ENCODE results near the gene MBD3.

Gene MBD3

GRCh38 chr19:1566392-1567115 is 26.1 kb downstream of the MBD3 start:
- no peaks in the 10 kb centered on the region for H3K36me3 Mint-ChIP-seq (ENCODE audit: low read depth)
- no peak for DNase-seq (ENCODE audit: low spot score)
- no peak overlapping the region for H3K27ac Mint-ChIP-seq
- H3K4me3 Mint-ChIP-seq, result no peak overlapping the region
- H3K4me1 Mint-ChIP-seq (ENCODE audit: low read depth), result peaks cover 5% of the 10 kb centered on the region
- peaks cover 20% of the 10 kb centered on the region for H3K27me3 Mint-ChIP-seq (ENCODE audit: low read depth)
- no peaks in the 10 kb centered on the region for H3K9me3 Mint-ChIP-seq

GRCh38 chr19:1563251-1563650 is 29.4 kb downstream of the MBD3 start:
- Mint-ChIP-seq H3K36me3 (ENCODE audit: low read depth) (no peaks in the 10 kb centered on the region), H3K4me1 (ENCODE audit: low read depth) (no peaks in the 10 kb centered on the region), H3K27ac (no peak overlapping the region), H3K27me3 (ENCODE audit: low read depth) (peaks cover 2% of the 10 kb centered on the region), H3K9me3 (no peaks in the 10 kb centered on the region), H3K4me3 (no peak overlapping the region)
- DNase-seq (ENCODE audit: low spot score), result no peak

GRCh38 chr19:1561236-1561842 is 31.3 kb downstream of the MBD3 start:
- no peak for DNase-seq (ENCODE audit: low spot score)
- Mint-ChIP-seq H3K4me1 (ENCODE audit: low read depth) (no peaks in the 10 kb centered on the region), H3K27me3 (ENCODE audit: low read depth) (peaks cover 2% of the 10 kb centered on the region), H3K9me3 (no peaks in the 10 kb centered on the region), H3K27ac (no peak overlapping the region), H3K4me3 (no peak overlapping the region), H3K36me3 (ENCODE audit: low read depth) (no peaks in the 10 kb centered on the region)

- Mint-ChIP-seq H3K27me3 (ENCODE audit: low read depth) (peaks cover 2% of the 10 kb centered on the region), H3K4me3 (no peak overlapping the region), H3K36me3 (ENCODE audit: low read depth) (no peaks in the 10 kb centered on the region), H3K9me3 (no peaks in the 10 kb centered on the region), H3K4me1 (ENCODE audit: low read depth) (no peaks in the 10 kb centered on the region), H3K27ac (no peak overlapping the region)
- DNase-seq (ENCODE audit: low spot score), result no peak
Measured at GRCh38 chr19:1560286-1560882, 32.3 kb downstream of the MBD3 start.

GRCh38 chr19:1558552-1558951 is 34.1 kb downstream of the MBD3 start:
- no peaks in the 10 kb centered on the region for H3K36me3 Mint-ChIP-seq (ENCODE audit: low read depth)
- H3K27ac Mint-ChIP-seq, result no peak overlapping the region

GRCh38 chr19:1556390-1557070 is 36.1 kb downstream of the MBD3 start:
- no peak for DNase-seq (ENCODE audit: low spot score)
- H3K36me3 Mint-ChIP-seq (ENCODE audit: low read depth), result no peaks in the 10 kb centered on the region
- no peaks in the 10 kb centered on the region for H3K9me3 Mint-ChIP-seq
- no peak overlapping the region for H3K27ac Mint-ChIP-seq
- no peaks in the 10 kb centered on the region for H3K4me1 Mint-ChIP-seq (ENCODE audit: low read depth)
- H3K4me3 Mint-ChIP-seq, result no peak overlapping the region
- no peaks in the 10 kb centered on the region for H3K27me3 Mint-ChIP-seq (ENCODE audit: low read depth)

More at GRCh38 chr19:1558552-1558951, 34.1 kb downstream of the MBD3 start:
- Mint-ChIP-seq H3K9me3 (no peaks in the 10 kb centered on the region), H3K4me1 (ENCODE audit: low read depth) (no peaks in the 10 kb centered on the region), H3K4me3 (no peak overlapping the region), H3K27me3 (ENCODE audit: low read depth) (no peaks in the 10 kb centered on the region)
- no peak for DNase-seq (ENCODE audit: low spot score)

- no peaks in the 10 kb centered on the region for H3K9me3 Mint-ChIP-seq
- no peaks in the 10 kb centered on the region for H3K36me3 Mint-ChIP-seq (ENCODE audit: low read depth)
- H3K27me3 Mint-ChIP-seq (ENCODE audit: low read depth), result no peaks in the 10 kb centered on the region
- DNase-seq (ENCODE audit: low spot score), result no peak
- H3K4me3 Mint-ChIP-seq, result no peak overlapping the region
- H3K27ac Mint-ChIP-seq, result no peak overlapping the region
- no peaks in the 10 kb centered on the region for H3K4me1 Mint-ChIP-seq (ENCODE audit: low read depth)
Measured at GRCh38 chr19:1555487-1556389, 36.9 kb downstream of the MBD3 start.

GRCh38 chr19:1554968-1555367 is 37.7 kb downstream of the MBD3 start:
- no peak overlapping the region for H3K4me3 Mint-ChIP-seq
- H3K4me1 Mint-ChIP-seq (ENCODE audit: low read depth), result no peaks in the 10 kb centered on the region
- no peaks in the 10 kb centered on the region for H3K36me3 Mint-ChIP-seq (ENCODE audit: low read depth)
- DNase-seq (ENCODE audit: low spot score), result no peak
- H3K27ac Mint-ChIP-seq, result no peak overlapping the region
- no peaks in the 10 kb centered on the region for H3K27me3 Mint-ChIP-seq (ENCODE audit: low read depth)
- no peaks in the 10 kb centered on the region for H3K9me3 Mint-ChIP-seq

- H3K27ac Mint-ChIP-seq, result no peak overlapping the region
- H3K27me3 Mint-ChIP-seq (ENCODE audit: low read depth), result no peaks in the 10 kb centered on the region
- no peak for DNase-seq (ENCODE audit: low spot score)
- no peak overlapping the region for H3K4me3 Mint-ChIP-seq
- no peaks in the 10 kb centered on the region for H3K9me3 Mint-ChIP-seq
- no peaks in the 10 kb centered on the region for H3K4me1 Mint-ChIP-seq (ENCODE audit: low read depth)
- H3K36me3 Mint-ChIP-seq (ENCODE audit: low read depth), result no peaks in the 10 kb centered on the region
Measured at GRCh38 chr19:1553415-1553814, 39.2 kb downstream of the MBD3 start.

GRCh38 chr19:1551068-1552040 is 41.3 kb downstream of the MBD3 start:
- Mint-ChIP-seq H3K27me3 (ENCODE audit: low read depth) (no peaks in the 10 kb centered on the region), H3K27ac (no peak overlapping the region), H3K9me3 (no peaks in the 10 kb centered on the region), H3K36me3 (ENCODE audit: low read depth) (no peaks in the 10 kb centered on the region), H3K4me1 (ENCODE audit: low read depth) (peaks cover 2% of the 10 kb centered on the region), H3K4me3 (no peak overlapping the region)
- DNase-seq (ENCODE audit: low spot score), result no peak

- no peak for DNase-seq (ENCODE audit: low spot score)
- Mint-ChIP-seq H3K36me3 (ENCODE audit: low read depth) (no peaks in the 10 kb centered on the region), H3K4me3 (no peak overlapping the region), H3K27me3 (ENCODE audit: low read depth) (peaks cover 2% of the 10 kb centered on the region), H3K27ac (no peak overlapping the region), H3K9me3 (no peaks in the 10 kb centered on the region), H3K4me1 (ENCODE audit: low read depth) (peaks cover 4% of the 10 kb centered on the region)
Measured at GRCh38 chr19:1549332-1549945, 43.2 kb downstream of the MBD3 start.

- Mint-ChIP-seq H3K27ac (no peak overlapping the region), H3K4me1 (ENCODE audit: low read depth) (peaks cover 3% of the 10 kb centered on the region), H3K36me3 (ENCODE audit: low read depth) (no peaks in the 10 kb centered on the region), H3K27me3 (ENCODE audit: low read depth) (peaks cover 9% of the 10 kb centered on the region), H3K9me3 (no peaks in the 10 kb centered on the region), H3K4me3 (no peak overlapping the region)
- no peak for DNase-seq (ENCODE audit: low spot score)
Measured at GRCh38 chr19:1540365-1540925, 52.2 kb downstream of the MBD3 start.

All from T-helper 2 cell treated with Interferon-gamma antibody and Interleukin-4, amounts not matched to agents 5 μg/mL and 100 μg/mL, for 36 hours (primary cell).